MM.1S (cell line): ENCODE measurements around the gene NBEAL2.

Experiments used
- CTCF ChIP-seq: fragments of 300-600 bp; sonication (generic); IDR thresholded peaks from 2 replicates; pipeline ENCODE4 v1.5.1; 2016; ENCODE audit warnings: antibody characterized with exemption, low read length, mixed read lengths
- EZH2 ChIP-seq: fragments of 300-600 bp; sonication (generic); optimal IDR thresholded peaks from 2 replicates; pipeline ENCODE3; 2017; ENCODE audit warnings: low read depth, mild to moderate bottlenecking, antibody characterized with exemption, low read length, mixed read lengths
- EZH2phosphoT487 ChIP-seq: fragments of 300-600 bp; sonication (generic); IDR thresholded peaks from 2 replicates; pipeline ENCODE4 v1.6.1; 2018; ENCODE audit warnings: antibody characterized with exemption, low read length

DNA sequence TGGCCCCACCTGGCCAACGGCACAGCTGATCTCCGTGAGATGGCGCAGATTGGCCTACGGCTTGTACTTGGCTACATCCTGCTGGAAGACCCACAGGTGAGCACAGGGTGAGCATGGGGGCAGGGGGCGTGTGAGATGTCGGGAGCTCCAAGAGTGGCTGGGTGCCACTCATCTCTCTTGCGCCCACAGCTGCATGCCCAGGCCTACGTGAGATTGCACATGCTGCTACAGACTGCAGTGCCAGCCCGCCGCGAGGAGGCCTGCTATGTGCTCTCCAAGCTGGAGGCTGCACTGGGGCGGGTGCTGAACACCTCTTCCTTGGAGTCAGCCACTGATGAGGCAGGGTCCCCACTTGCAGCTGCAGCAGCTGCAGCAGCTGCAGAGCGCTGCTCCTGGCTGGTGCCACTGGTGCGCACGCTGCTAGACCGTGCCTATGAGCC lies 22.3 kb downstream of the NBEAL2 start:
- TF ChIP-seq CTCF (no peak), EZH2phosphoT487 (no peak), EZH2 (no peak)
